Progenitor cell of endocrine pancreas (in vitro differentiated cells): Measurements from ENCODE around the gene ANO2. TPM values are rescaled to one million over a fixed set of nuclear protein-coding genes. Genes with fewer than 3 reads are reported as not detected.

Experiments used
- DNase-seq: peaks from one replicate; pipeline ENCODE4 v3.0.0; 2021; ENCODE audit warnings: low spot score; ENCODE audit not compliant: unreplicated experiment
- H3K27ac Mint-ChIP-seq: 2 replicates; pipeline ENCODE4 v1.8.0; 2021; ENCODE audit warnings: mild to moderate bottlenecking, moderate library complexity, mixed read lengths
- H3K27me3 Mint-ChIP-seq: 2 replicates; pipeline ENCODE4 v1.8.0; 2021; ENCODE audit warnings: mixed read lengths
- H3K36me3 Mint-ChIP-seq: 2 replicates; pipeline ENCODE4 v1.8.0; 2022; ENCODE audit warnings: mixed read lengths; ENCODE audit not compliant: insufficient read depth
- H3K4me1 Mint-ChIP-seq: 2 replicates; pipeline ENCODE4 v1.8.0; 2021; ENCODE audit warnings: low read depth, mixed read lengths
- H3K4me3 Mint-ChIP-seq: 2 replicates; pipeline ENCODE4 v1.8.0; 2021; ENCODE audit warnings: low read depth, mild to moderate bottlenecking, moderate library complexity, mixed read lengths
- H3K9me3 Mint-ChIP-seq: 2 replicates; pipeline ENCODE4 v1.8.0; 2021; ENCODE audit warnings: low read depth, mixed read lengths
- total RNA-seq: library from RNA; stranded (reverse); gene quantifications from 2 replicates; pipeline ENCODE4 v1.2.1, GENCODE V29; 2021
- TF ChIP-seq, protein P1 (sequence below): fragments of 200-600 bp; sonication (generic); IDR thresholded peaks from one replicate; pipeline ENCODE4 v1.5.0; 2021; ENCODE audit warnings: antibody characterized with exemption, mild to moderate bottlenecking; ENCODE audit not compliant: unreplicated experiment

The ANO2 gene
- total RNA-seq, 1 donor from 2014 or later, result 2.8 TPM

DNA sequence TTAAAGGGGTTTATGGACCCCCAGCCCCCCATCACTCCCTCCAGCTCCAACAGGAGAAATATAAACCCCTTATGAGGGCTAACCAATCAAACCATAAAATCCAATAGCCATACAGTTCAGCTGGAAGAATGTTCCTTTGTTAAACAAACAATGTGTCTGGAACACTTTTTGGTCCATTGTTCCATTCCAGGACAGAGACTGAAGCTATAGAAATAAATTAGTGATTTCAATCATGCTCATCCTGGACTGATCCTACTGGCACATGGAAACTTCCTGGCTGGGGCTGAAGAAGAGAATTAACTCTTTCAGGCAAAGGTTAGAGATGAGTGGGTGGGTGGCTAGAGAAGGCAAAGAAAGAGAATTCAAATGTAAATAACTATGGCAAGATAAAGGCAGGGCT lies 63.4 kb downstream of the ANO2 start:
- H3K36me3 Mint-ChIP-seq, result no peaks in the 10 kb centered on the region
- peaks cover 5% of the 10 kb centered on the region for H3K4me1 Mint-ChIP-seq
- peaks cover 22% of the 10 kb centered on the region for H3K27me3 Mint-ChIP-seq
- H3K4me3 Mint-ChIP-seq, result no peak overlapping the region
- no peak overlapping the region for H3K27ac Mint-ChIP-seq
- no peak for DNase-seq
- TF ChIP-seq, protein P1, sequence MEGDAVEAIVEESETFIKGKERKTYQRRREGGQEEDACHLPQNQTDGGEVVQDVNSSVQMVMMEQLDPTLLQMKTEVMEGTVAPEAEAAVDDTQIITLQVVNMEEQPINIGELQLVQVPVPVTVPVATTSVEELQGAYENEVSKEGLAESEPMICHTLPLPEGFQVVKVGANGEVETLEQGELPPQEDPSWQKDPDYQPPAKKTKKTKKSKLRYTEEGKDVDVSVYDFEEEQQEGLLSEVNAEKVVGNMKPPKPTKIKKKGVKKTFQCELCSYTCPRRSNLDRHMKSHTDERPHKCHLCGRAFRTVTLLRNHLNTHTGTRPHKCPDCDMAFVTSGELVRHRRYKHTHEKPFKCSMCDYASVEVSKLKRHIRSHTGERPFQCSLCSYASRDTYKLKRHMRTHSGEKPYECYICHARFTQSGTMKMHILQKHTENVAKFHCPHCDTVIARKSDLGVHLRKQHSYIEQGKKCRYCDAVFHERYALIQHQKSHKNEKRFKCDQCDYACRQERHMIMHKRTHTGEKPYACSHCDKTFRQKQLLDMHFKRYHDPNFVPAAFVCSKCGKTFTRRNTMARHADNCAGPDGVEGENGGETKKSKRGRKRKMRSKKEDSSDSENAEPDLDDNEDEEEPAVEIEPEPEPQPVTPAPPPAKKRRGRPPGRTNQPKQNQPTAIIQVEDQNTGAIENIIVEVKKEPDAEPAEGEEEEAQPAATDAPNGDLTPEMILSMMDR, result no peak
- no peaks in the 10 kb centered on the region for H3K9me3 Mint-ChIP-seq

DNA sequence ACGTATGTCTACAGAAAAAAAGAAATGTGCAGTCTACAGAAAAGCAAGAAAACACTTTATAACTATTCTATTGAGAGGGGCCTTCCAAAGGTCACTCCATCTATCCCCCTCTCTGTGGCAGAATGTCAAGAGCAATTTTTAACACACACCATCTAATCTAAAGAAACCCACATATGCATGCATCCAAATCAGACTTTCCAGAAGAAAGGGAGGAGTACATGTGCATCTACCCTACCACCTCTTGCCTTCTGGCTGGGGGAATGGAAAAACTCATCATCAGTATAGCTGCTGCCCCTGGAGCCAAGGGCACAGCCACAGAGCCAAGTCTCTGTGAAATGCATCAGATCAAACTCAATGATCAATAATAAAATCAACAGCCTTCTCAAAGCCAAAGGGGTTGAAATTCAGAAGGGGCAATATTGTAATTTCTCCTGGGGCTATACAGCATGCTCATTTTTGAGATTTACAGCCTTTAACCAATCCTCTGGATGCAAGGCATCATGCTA lies 63.9 kb downstream of the ANO2 start:
- Mint-ChIP-seq H3K4me3 (no peak overlapping the region), H3K4me1 (peaks cover 5% of the 10 kb centered on the region), H3K27me3 (peaks cover 26% of the 10 kb centered on the region), H3K27ac (no peak overlapping the region), H3K9me3 (no peaks in the 10 kb centered on the region), H3K36me3 (no peaks in the 10 kb centered on the region)
- no peak for DNase-seq
- TF ChIP-seq, protein P1, result no peak

DNA sequence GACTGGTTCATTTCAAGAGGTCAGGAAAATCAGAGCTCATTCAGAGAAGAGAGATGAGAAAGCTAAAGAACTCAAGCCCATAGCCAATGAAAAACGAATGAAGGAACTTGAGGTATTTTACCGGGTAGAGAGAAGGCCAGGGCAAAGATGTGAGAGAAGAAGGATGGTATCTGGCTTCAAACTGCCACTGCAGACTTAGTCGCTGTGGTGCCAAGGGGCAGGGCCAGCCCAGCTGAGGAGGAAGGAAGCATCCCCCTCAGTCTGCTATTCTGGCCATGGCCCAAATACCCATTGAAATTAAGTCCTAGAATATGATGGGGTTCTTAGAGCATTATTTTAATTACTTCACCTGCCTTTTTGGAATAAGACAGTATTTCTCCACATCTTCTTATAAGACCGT lies 69.2 kb downstream of the ANO2 start:
- no peak overlapping the region for H3K27ac Mint-ChIP-seq
- no peaks in the 10 kb centered on the region for H3K36me3 Mint-ChIP-seq
- peaks cover 38% of the 10 kb centered on the region for H3K27me3 Mint-ChIP-seq
- H3K4me1 Mint-ChIP-seq, result no peaks in the 10 kb centered on the region
- DNase-seq, result no peak
- TF ChIP-seq, protein P1, result no peak
- H3K4me3 Mint-ChIP-seq, result no peak overlapping the region
- no peaks in the 10 kb centered on the region for H3K9me3 Mint-ChIP-seq

DNA sequence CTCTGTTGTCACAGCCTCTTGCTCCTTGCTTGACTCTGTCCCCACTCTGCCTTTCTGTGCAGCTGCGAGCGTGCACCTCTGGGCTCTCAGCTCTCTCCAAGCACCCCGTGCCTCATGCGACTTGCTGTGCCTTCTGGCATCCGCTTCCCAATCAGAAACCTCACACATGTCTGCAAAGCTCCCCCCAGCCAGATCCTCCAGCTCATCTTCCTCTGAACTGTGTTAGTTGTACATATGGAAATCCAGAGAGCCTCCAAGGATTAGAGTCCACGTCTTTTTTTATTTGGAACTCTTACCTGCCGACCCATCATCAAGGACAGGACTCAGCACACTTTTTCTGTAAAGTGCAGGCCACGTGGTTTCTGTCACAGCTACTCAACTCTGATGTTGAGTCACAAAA lies 70.5 kb downstream of the ANO2 start:
- TF ChIP-seq, protein P1, result no peak
- no peaks in the 10 kb centered on the region for H3K36me3 Mint-ChIP-seq
- no peak overlapping the region for H3K4me3 Mint-ChIP-seq
- H3K27me3 Mint-ChIP-seq, result peaks cover 41% of the 10 kb centered on the region
- no peaks in the 10 kb centered on the region for H3K4me1 Mint-ChIP-seq
- no peak for DNase-seq
- H3K9me3 Mint-ChIP-seq, result no peaks in the 10 kb centered on the region
- no peak overlapping the region for H3K27ac Mint-ChIP-seq

DNA sequence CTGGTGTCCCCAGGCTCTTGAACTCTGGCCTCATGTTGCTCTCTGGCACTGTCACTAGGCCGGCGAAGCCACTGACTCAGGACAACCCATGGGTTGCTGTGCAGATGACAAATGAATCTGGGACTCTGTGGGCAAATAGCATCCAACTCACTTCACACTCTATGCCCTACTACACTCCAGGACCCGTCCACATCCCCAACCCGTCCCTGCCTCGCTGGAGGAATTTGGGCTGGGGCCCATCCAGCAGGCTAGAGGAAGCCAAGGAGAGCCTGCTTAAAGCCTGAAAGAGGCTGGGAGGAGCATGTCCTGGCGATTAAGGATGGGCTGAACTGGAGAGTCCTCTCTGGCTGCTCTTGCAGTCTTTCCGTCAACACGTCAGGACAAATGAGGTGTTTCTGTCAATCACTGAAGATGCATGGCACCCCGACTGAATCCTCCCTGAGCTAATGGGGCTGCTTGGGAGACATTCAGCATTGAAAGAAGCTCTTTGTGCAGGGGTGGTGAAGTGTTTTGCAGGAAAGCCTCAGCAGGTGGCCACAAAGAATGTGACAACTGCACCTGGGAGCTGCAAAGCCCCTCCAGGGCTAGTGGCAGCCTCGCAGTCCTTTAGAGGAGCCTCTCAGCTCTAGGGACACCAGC lies 71.7 kb downstream of the ANO2 start:
- Mint-ChIP-seq H3K4me3 (no peak overlapping the region), H3K27me3 (peaks cover 44% of the 10 kb centered on the region), H3K4me1 (no peaks in the 10 kb centered on the region), H3K9me3 (no peaks in the 10 kb centered on the region), H3K36me3 (no peaks in the 10 kb centered on the region), H3K27ac (no peak overlapping the region)
- TF ChIP-seq, protein P1, result no peak
- no peak for DNase-seq
